Smooth muscle cell (in vitro differentiated cells): ENCODE data around the gene BICC1. TPM values are rescaled to one million over a fixed set of nuclear protein-coding genes. Genes with fewer than 3 reads are reported as not detected.

Source experiments
- DNase-seq: peaks from one replicate; lab custom pipeline; 2025; ENCODE audit not compliant: unreplicated experiment; lab: John Stamatoyannopoulos, UW
- H2AFZ ChIP-seq: fragments of 200-600 bp; sonication (generic); 2 replicates; pipeline ENCODE4 v1.6.0; 2016; ENCODE audit warnings: antibody characterized with exemption, low read depth, mild to moderate bottlenecking
- H3F3A ChIP-seq: fragments of 200-600 bp; sonication (generic); 2 replicates; pipeline ENCODE4 v1.6.0; 2017; ENCODE audit warnings: antibody characterized with exemption, low read depth
- H3K27ac ChIP-seq: fragments of 200-600 bp; sonication (generic); 2 replicates; pipeline ENCODE4 v1.5.1; 2016; ENCODE audit warnings: low read depth, mild to moderate bottlenecking
- H3K27me3 ChIP-seq: fragments of 200-600 bp; sonication (generic); 2 replicates; pipeline ENCODE4 v1.6.1; 2016; ENCODE audit warnings: low read depth, mild to moderate bottlenecking
- H3K36me3 ChIP-seq: fragments of 200-600 bp; sonication (generic); 2 replicates; pipeline ENCODE4 v1.5.1; 2016; ENCODE audit warnings: low read depth
- H3K4me1 ChIP-seq: fragments of 200-600 bp; sonication (generic); 2 replicates; pipeline ENCODE4 v1.5.1; 2016; ENCODE audit warnings: low read depth
- H3K4me2 ChIP-seq: fragments of 200-600 bp; sonication (generic); 2 replicates; pipeline ENCODE4 v1.6.0; 2016; ENCODE audit warnings: mild to moderate bottlenecking
- H3K4me3 ChIP-seq: fragments of 200-600 bp; sonication (generic); 2 replicates; pipeline ENCODE4 v1.5.1; 2016; ENCODE audit warnings: mild to moderate bottlenecking
- H3K79me2 ChIP-seq: fragments of 200-600 bp; sonication (generic); 2 replicates; pipeline ENCODE4 v1.6.0; 2016; ENCODE audit warnings: low read depth, mild to moderate bottlenecking
- H3K9ac ChIP-seq: fragments of 200-600 bp; sonication (generic); 2 replicates; pipeline ENCODE4 v1.6.0; 2016; ENCODE audit warnings: low read depth
- H3K9me3 ChIP-seq: fragments of 200-600 bp; sonication (generic); replicated peaks from 2 replicates; pipeline ENCODE4 v1.5.1; 2016; ENCODE audit warnings: low read depth
- H4K20me1 ChIP-seq: fragments of 200-600 bp; sonication (generic); 2 replicates; pipeline ENCODE4 v1.6.0; 2016; ENCODE audit warnings: low read depth
- WGBS: methylation state at CpG from one replicate; pipeline ENCODE4 v1.1.7; 2016; ENCODE audit warnings: low lambda C conversion rate; 5-methylcytosine and 5-hydroxymethylcytosine counted together
- polyA plus RNA-seq: library from polyadenylated mRNA; unstranded; fragments of >200 nt; fragmentation: Nextera tagmentation; extraction: Ambion mirVana; gene quantifications from 2 replicates; pipeline ENCODE4 v1.2.1, GENCODE V29; 2016
- total RNA-seq: library from RNA; depleted of rRNA; stranded (reverse); fragments of >200 nt; gene quantifications from 2 replicates; pipeline ENCODE4 v1.2.3, GENCODE V29; 2014
- TF ChIP-seq, protein P1 (sequence below): fragments of 200-600 bp; sonication (generic); IDR thresholded peaks from 2 replicates; pipeline ENCODE4 v1.5.1; 2017; ENCODE audit warnings: borderline replicate concordance, mild to moderate bottlenecking, antibody characterized with exemption; ENCODE audit not compliant: insufficient read depth, poor library complexity, severe bottlenecking

Gene BICC1
- total and polyA plus RNA-seq, 2 experiments from 2014 or later = 7.9 to 23.0 TPM

DNA sequence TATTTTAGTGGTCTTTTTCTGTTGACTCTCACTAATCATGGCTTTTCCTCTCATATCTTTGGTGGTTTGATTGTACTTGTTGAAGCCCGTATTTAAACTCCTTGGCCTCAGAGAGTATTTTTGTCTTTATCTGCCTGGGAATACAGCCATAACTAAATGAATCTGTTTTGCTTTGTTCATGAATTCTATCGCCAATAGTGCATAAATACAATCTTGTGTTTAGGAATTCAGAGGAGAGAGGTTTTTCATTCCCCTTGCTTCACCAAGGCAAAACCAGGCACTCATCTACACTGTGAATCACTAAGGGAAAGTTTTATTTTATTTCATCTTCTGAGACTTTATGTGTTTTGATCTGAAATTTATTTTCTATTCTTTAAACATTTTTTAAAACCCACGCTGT, 152.7 kb downstream of the BICC1 start:
- H3K4me2 ChIP-seq = no peak overlapping the region
- TF ChIP-seq, protein P1, sequence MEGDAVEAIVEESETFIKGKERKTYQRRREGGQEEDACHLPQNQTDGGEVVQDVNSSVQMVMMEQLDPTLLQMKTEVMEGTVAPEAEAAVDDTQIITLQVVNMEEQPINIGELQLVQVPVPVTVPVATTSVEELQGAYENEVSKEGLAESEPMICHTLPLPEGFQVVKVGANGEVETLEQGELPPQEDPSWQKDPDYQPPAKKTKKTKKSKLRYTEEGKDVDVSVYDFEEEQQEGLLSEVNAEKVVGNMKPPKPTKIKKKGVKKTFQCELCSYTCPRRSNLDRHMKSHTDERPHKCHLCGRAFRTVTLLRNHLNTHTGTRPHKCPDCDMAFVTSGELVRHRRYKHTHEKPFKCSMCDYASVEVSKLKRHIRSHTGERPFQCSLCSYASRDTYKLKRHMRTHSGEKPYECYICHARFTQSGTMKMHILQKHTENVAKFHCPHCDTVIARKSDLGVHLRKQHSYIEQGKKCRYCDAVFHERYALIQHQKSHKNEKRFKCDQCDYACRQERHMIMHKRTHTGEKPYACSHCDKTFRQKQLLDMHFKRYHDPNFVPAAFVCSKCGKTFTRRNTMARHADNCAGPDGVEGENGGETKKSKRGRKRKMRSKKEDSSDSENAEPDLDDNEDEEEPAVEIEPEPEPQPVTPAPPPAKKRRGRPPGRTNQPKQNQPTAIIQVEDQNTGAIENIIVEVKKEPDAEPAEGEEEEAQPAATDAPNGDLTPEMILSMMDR = no peak
- H4K20me1 ChIP-seq = peaks cover 3% of the 10 kb centered on the region
- no peak overlapping the region for H2AFZ ChIP-seq
- H3K4me1 ChIP-seq = peaks cover 4% of the 10 kb centered on the region
- H3K36me3 ChIP-seq = no peaks in the 10 kb centered on the region
- no peaks in the 10 kb centered on the region for H3K27me3 ChIP-seq
- WGBS = 56% methylated on average over 3 of the region's 3 CpGs
- H3K9ac ChIP-seq = no peak overlapping the region
- H3K79me2 ChIP-seq = peaks cover 25% of the 10 kb centered on the region
- peaks cover 11% of the 10 kb centered on the region for H3K9me3 ChIP-seq
- H3K4me3 ChIP-seq = no peak overlapping the region
- no peak overlapping the region for H3K27ac ChIP-seq
- no peak for DNase-seq
- no peaks in the 10 kb centered on the region for H3F3A ChIP-seq

DNA sequence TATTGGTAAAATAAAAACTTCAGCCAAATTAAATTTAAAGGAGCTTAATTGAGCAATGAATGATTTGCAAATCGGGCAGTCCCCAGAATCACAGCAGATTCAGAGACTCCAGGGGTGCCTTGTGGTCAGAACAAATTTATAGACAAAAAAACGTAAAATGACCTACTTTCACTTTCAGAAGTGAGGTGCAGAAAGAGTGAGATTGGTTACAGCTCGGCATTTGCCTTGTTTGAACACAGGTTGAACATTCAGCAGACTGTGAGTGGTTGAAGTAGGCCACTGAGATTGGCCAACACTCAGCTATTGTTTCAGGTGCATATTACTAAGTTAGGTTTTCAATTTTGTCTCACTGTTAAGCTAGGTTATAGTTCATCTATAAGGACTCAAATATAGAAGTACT, 153.4 kb downstream of the BICC1 start:
- Histone ChIP-seq H3K9me3 (peaks cover 11% of the 10 kb centered on the region), H3K4me2 (no peak overlapping the region), H3K4me3 (peak overlapping the region; percentile 14), H3K27me3 (no peaks in the 10 kb centered on the region), H3K4me1 (no peaks in the 10 kb centered on the region), H3K79me2 (peaks cover 25% of the 10 kb centered on the region), H3K36me3 (no peaks in the 10 kb centered on the region), H3F3A (no peaks in the 10 kb centered on the region), H3K9ac (no peak overlapping the region), H2AFZ (no peak overlapping the region), H4K20me1 (peaks cover 3% of the 10 kb centered on the region), H3K27ac (no peak overlapping the region)
- TF ChIP-seq, protein P1 = no peak
- 83% methylated on average over 3 of the region's 3 CpGs for WGBS
- DNase-seq = no peak

DNA sequence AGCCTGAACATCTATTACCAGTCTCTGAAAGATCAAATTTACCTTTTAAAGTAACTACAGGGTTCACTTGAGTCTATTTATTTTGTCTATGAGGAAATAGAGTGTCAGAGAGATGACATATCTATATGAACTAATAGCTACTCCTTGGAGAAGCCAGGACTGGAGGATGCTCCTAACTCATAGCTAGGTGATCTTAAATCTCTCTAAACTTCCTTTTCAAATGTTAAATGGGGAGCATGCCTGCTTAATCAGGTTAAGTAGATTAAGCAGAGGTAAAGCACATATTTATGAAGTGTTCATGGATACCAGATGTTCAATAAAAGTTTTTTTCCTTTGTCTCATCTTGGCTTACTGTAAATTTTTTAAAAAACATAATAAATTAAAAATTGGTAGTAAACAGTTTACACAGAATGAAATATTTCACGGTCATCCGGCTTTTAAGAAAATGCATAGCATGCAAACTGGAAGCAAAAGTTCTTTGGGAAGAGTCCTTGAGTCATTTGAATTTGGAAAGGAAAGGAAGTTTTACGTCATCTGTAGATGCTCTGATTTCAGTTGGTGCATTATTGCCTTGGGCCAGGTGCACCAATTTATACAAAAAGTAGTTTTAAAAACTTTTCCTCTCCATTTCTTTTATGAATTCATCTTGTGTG, 155.1 kb downstream of the BICC1 start:
- no peak overlapping the region for H3K4me3 ChIP-seq
- H3F3A ChIP-seq = no peaks in the 10 kb centered on the region
- H4K20me1 ChIP-seq = peaks cover 3% of the 10 kb centered on the region
- no peaks in the 10 kb centered on the region for H3K4me1 ChIP-seq
- H2AFZ ChIP-seq = no peak overlapping the region
- peaks cover 30% of the 10 kb centered on the region for H3K79me2 ChIP-seq
- H3K27ac ChIP-seq = no peak overlapping the region
- H3K9me3 ChIP-seq = peaks cover 11% of the 10 kb centered on the region
- H3K4me2 ChIP-seq = no peak overlapping the region
- H3K9ac ChIP-seq = no peak overlapping the region
- WGBS = 78% methylated on average over 3 of the region's 3 CpGs
- DNase-seq = no peak
- TF ChIP-seq, protein P1 = no peak
- no peaks in the 10 kb centered on the region for H3K36me3 ChIP-seq
- no peaks in the 10 kb centered on the region for H3K27me3 ChIP-seq

DNA sequence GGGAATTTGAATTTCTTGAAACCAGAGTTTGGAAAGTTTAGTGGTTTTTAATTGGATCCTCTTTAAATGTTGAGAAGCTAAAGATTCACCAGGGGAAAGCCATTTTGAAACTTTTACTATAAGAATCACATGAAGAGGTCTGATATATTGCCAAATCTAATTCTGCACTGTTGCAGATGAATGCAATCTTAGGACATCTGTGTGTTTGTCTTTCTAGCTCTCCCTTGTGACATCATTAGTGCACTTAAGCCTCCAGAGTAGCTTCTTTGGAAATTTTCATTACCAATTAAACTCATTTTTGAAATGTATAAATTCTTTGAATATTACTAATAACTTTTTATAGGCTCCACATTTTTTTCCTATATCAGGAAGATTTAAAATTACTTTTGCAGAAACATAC, 160.2 kb downstream of the BICC1 start:
- Histone ChIP-seq H3K27me3 (no peaks in the 10 kb centered on the region), H3K27ac (no peak overlapping the region), H3K9ac (no peak overlapping the region), H2AFZ (no peak overlapping the region), H4K20me1 (no peaks in the 10 kb centered on the region), H3K4me3 (no peak overlapping the region), H3F3A (no peaks in the 10 kb centered on the region), H3K4me2 (no peak overlapping the region), H3K4me1 (no peaks in the 10 kb centered on the region), H3K9me3 (no peaks in the 10 kb centered on the region), H3K36me3 (no peaks in the 10 kb centered on the region), H3K79me2 (peaks cover 6% of the 10 kb centered on the region)
- TF ChIP-seq, protein P1 = no peak
- DNase-seq = no peak
